ENCODE data around the gene RABGAP1L.
"Not testable (repeated sequence)": the region's sequence is repeated elsewhere in the genome, so short reads cannot be mapped to it uniquely, and the experiment has no call there.

The RABGAP1L gene

DNA sequence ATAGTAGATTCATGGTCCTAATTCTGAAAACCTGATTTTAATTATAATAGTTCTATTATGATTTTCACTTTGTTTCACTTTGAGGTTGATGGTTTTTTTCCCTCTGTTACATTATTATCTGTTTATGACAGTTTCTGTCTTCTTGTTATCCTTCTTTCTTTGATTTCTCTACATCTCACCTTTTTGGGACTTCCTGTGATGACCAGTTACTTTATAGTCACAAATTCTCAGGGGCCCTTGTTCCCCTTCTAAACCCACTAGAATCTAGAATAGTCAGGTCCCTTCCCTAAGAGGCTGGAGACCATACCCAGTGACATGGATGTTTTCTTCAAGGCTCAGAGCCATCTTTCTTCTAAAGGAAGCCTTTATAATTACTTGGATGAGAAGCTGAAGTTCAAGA lies 526.9 kb downstream of the RABGAP1L start:
- DNase-seq (ENCODE audit: low read depth), result no peak
- TF ChIP-seq, protein P1, sequence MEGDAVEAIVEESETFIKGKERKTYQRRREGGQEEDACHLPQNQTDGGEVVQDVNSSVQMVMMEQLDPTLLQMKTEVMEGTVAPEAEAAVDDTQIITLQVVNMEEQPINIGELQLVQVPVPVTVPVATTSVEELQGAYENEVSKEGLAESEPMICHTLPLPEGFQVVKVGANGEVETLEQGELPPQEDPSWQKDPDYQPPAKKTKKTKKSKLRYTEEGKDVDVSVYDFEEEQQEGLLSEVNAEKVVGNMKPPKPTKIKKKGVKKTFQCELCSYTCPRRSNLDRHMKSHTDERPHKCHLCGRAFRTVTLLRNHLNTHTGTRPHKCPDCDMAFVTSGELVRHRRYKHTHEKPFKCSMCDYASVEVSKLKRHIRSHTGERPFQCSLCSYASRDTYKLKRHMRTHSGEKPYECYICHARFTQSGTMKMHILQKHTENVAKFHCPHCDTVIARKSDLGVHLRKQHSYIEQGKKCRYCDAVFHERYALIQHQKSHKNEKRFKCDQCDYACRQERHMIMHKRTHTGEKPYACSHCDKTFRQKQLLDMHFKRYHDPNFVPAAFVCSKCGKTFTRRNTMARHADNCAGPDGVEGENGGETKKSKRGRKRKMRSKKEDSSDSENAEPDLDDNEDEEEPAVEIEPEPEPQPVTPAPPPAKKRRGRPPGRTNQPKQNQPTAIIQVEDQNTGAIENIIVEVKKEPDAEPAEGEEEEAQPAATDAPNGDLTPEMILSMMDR (conservative IDR thresholded peaks at IDR 0.05; ENCODE audit: low read depth, low read length), result no peak
- no peak overlapping the region for H3K4me3 ChIP-seq (ENCODE audit: low read length)

DNA sequence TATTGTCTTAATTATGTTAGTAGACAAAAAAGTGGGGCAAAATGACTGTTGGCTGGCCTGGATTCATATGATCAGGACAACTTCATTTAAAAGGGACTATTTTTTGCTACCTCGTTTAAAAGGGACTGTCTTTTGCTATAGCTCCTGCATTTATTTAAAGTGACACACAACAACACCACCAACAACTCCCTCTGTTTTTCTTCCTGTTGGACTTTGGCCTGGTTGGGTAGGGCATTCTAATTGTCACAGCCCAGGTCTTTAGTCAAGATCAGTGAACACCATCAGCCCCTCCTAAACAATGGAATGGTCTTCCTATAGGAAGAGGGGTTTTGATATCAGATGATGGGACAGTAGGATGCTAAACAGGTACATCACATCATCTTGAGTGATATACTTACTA lies 530.2 kb downstream of the RABGAP1L start:
- DNase-seq (ENCODE audit: low read depth), result no peak
- H3K4me3 ChIP-seq (ENCODE audit: low read length), result no peak overlapping the region
- TF ChIP-seq, protein P1 (conservative IDR thresholded peaks at IDR 0.05; ENCODE audit: low read depth, low read length), result no peak

DNA sequence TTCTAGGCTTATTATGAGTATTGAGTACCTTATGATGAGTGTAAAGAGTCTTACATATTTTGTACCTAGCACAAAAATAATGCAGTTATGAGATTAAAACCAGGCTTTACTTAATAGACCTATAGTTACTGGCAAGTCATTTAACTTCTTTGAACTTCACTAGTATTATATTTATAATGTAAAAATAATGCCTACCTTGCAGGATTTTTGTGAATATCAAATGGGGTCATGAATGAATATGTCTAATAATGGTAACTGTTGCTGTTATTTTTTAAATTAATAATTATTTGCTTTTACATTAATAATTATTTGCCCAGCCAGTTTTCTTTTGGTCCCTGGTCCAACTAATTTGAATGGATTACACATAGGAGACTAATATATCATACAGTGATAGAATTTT lies 530.9 kb downstream of the RABGAP1L start:
- no peak for DNase-seq (ENCODE audit: low read depth)
- TF ChIP-seq, protein P1 (conservative IDR thresholded peaks at IDR 0.05; ENCODE audit: low read depth, low read length), result no peak
- H3K4me3 ChIP-seq (ENCODE audit: low read length), result no peak overlapping the region

DNA sequence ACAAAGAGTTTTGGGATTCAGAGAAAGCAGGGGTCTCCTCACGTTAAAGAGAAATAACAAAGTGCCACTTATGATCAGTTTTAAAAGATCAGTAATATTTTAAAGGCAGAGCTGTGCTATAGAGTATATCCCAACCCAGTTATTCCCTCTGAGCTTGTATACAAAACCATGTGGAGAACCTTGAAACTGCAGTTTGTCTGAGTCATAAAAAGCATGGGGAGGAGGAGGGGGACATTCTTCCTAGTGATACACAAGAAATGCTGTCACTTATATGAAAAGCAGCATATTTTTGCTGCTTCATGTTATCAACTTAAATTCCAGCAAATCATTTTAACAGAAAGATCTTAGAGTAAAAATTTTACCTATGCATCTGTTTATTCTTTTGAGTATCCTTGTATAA lies 533.0 kb downstream of the RABGAP1L start:
- peak; percentile 15 for DNase-seq (ENCODE audit: low read depth)
- no peak overlapping the region for H3K4me3 ChIP-seq (ENCODE audit: low read length)
- TF ChIP-seq, protein P1 (conservative IDR thresholded peaks at IDR 0.05; ENCODE audit: low read depth, low read length), result peak; percentile 24

DNA sequence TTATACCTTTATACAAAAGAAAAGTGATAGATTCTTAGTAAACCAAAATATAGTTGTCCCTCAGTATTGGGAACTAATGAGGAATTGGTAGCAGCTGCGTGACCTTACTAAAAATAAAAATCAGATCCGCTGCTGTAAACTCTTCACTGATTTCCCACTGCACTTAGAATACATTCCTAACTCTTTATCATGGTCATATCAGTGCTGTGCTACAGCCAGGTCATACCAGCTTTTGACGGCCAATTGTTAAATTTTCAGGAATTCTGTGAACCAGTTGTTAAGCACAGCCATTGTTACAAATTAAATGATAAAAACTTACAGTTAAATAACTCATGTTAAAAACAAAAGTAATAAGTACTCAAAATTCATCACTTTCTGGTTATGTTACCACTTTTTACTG lies 533.8 kb downstream of the RABGAP1L start:
- TF ChIP-seq, protein P1 (conservative IDR thresholded peaks at IDR 0.05; ENCODE audit: low read depth, low read length), result no peak
- DNase-seq (ENCODE audit: low read depth), result no peak
- H3K4me3 ChIP-seq (ENCODE audit: low read length), result no peak overlapping the region

DNA sequence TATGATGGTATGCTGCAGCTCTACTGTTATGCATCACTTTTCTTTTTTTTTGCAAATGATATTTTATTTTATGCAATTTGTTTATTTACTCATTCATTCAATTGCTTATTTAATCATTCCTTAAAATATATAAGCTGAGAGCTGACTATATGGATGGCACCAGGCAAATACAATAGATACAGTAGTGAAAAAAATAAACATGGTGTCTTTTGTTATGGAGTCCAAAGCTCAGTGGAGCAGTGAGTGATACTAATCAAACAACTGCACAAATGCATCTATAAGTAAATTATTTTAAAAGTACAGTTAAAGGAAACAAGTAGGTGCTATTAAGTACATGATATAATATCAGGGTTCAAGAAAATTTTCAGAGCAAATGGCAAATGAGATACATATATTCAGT lies 534.2 kb downstream of the RABGAP1L start:
- not testable (repeated sequence) for H3K4me3 ChIP-seq (ENCODE audit: low read length); DNase-seq (ENCODE audit: low read depth)

DNA sequence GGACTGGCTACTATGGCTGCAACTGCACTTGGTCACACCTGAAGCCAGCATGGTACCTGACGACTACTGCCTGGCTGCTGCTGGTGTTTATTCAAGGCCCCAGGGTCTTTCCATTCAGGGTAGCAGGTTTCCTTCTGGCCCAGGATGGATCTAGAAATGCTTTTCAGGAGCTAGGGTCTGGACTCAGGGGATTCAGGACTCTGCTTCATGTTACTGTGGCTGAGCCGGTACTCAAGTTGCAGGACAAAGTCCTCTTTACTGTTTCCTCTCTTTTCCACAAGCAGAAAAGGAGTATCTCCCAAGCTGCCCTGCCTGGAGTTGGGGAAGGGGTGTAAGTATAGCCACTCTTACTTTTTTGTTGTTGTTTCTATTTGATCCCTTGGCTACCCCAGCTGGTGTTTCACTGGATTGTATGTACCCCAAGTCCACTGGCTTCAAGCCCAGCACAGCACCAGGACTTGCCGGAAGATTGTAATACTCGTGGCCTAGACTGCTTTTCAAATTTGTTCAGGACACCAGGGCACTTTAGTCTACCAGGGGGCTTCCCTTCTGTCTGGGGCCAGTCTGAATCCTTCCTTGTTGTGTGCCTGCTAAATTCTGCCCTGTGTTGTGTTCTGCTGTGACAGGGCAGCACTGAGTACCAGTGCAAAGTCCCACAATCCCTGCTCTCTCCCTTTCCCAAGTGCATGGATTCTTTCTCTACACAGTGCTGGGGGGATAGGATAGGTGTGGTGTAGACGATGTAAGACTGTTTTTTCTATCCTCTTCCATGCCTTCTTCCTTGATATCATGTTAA lies 536.9 kb downstream of the RABGAP1L start:
- no peak overlapping the region for H3K4me3 ChIP-seq (ENCODE audit: low read length)
- TF ChIP-seq, protein P1 (conservative IDR thresholded peaks at IDR 0.05; ENCODE audit: low read depth, low read length), result no peak
- no peak for DNase-seq (ENCODE audit: low read depth)

All from retinal pigment epithelial cell (primary cell).